Activated CD8-positive, alpha-beta T cell treated with anti-CD3 and anti-CD28 coated beads for 36 hours (primary cell): ENCODE data around the gene DNLZ. TPM values are rescaled to one million over a fixed set of nuclear protein-coding genes. Genes with fewer than 3 reads are reported as not detected.

Experiments used
- ATAC-seq: fragments of 200-7000 bp; cut with Tn5 transposase; one replicate; pipeline ENCODE4 v1.10.0; 2021; ENCODE audit warnings: mild to moderate bottlenecking, moderate library complexity
- CTCF ChIA-PET: fragments of 350-600 bp; sonication (Branson Sonifier 250); formaldehyde crosslinking; loops from one replicate; lab custom pipeline; 2021; ENCODE audit warnings: antibody characterized with exemption; lab: Charles Lee
- POLR2A ChIA-PET: fragments of 350-600 bp; sonication (Branson Sonifier 250); formaldehyde crosslinking; loops from one replicate; lab custom pipeline; 2021; ENCODE audit warnings: antibody characterized with exemption; lab: Charles Lee
- DNase-seq: peaks from one replicate; pipeline ENCODE4 v3.0.0-alpha.2; 2020
- H3K27ac Mint-ChIP-seq: one replicate; pipeline ENCODE4 v1.8.0; 2021; ENCODE audit warnings: mild to moderate bottlenecking, mixed read lengths
- H3K27me3 Mint-ChIP-seq: one replicate; pipeline ENCODE4 v1.8.0; 2021; ENCODE audit warnings: mixed read lengths
- H3K36me3 Mint-ChIP-seq: one replicate; pipeline ENCODE4 v1.8.0; 2021; ENCODE audit warnings: low read depth, mixed read lengths
- H3K4me1 Mint-ChIP-seq: one replicate; pipeline ENCODE4 v1.8.0; 2021; ENCODE audit warnings: low read depth, mixed read lengths
- H3K4me3 Mint-ChIP-seq: one replicate; pipeline ENCODE4 v1.8.0; 2021; ENCODE audit warnings: mild to moderate bottlenecking, moderate library complexity, mixed read lengths
- H3K9me3 Mint-ChIP-seq: one replicate; pipeline ENCODE4 v1.8.0; 2021; ENCODE audit warnings: mixed read lengths
- CTCF ChIP-seq: fragments of 200-600 bp; IDR thresholded peaks from one replicate; pipeline ENCODE4 v1.8.0; 2022; ENCODE audit warnings: antibody characterized with exemption, mild to moderate bottlenecking
- intact Hi-C: fragments of 100-400 bp; cut with micrococcal nuclease; formaldehyde crosslinking; loops from one replicate; pipeline ENCODE4 v1.10.0; 2022
- total RNA-seq, 2 experiments: library from RNA; stranded (reverse); gene quantifications; one replicate each; pipeline ENCODE4 v1.2.3, GENCODE V29; 2021

The DNLZ gene
- total RNA-seq, 2 experiments from 2014 or later, result 16.1 to 17.4 TPM

GRCh38 chr9:136372006-136372405 lies 8.5 kb upstream of the DNLZ start:
- no peak for TF ChIP-seq CTCF
- POLR2A ChIA-PET, result interaction anchor here (3.2 kb wide), 1 partner anchor 9 kb away, joined by 14 read pairs; the partner anchor contains the start of gene DNLZ
- no peak overlapping the region for H3K27ac Mint-ChIP-seq
- no peaks in the 10 kb centered on the region for H3K27me3 Mint-ChIP-seq
- H3K4me1 Mint-ChIP-seq, result peaks cover 8% of the 10 kb centered on the region
- DNase-seq (no peak), ATAC-seq (no peak)
- H3K4me3 Mint-ChIP-seq, result peak overlapping the region; percentile 72
- intact Hi-C loops, result no loop called here
- H3K36me3 Mint-ChIP-seq, result peaks cover 5% of the 10 kb centered on the region
- H3K9me3 Mint-ChIP-seq, result no peaks in the 10 kb centered on the region
- CTCF ChIA-PET, result interaction anchor here (0.8 to 1.2 kb wide), 2 partner anchors 13 to 26 kb away, joined by 3 read pairs; no protein-coding TSS in a partner anchor

- DNase-seq, result no peak
- no peak for ATAC-seq
- ChIA-PET CTCF (no interaction called here), POLR2A (interaction anchor here (1.6 to 3.2 kb wide), 2 partner anchors 8 to 25 kb away, joined by 5 to 14 read pairs; partner anchors contain the start of gene DNLZ)
- no peak for TF ChIP-seq CTCF
- H3K4me1 Mint-ChIP-seq, result peaks cover 8% of the 10 kb centered on the region
- H3K36me3 Mint-ChIP-seq, result peaks cover 5% of the 10 kb centered on the region
- no peak overlapping the region for H3K27ac Mint-ChIP-seq
- intact Hi-C loops, result no loop called here
- no peaks in the 10 kb centered on the region for H3K9me3 Mint-ChIP-seq
- no peaks in the 10 kb centered on the region for H3K27me3 Mint-ChIP-seq
- no peak overlapping the region for H3K4me3 Mint-ChIP-seq
These were observed 8.0 kb upstream of the DNLZ start for GRCh38 chr9:136371533-136371880.

- H3K9me3 Mint-ChIP-seq, result no peaks in the 10 kb centered on the region
- DNase-seq, result no peak
- peaks cover 4% of the 10 kb centered on the region for H3K36me3 Mint-ChIP-seq
- ATAC-seq, result no peak
- H3K27ac Mint-ChIP-seq, result no peak overlapping the region
- ChIA-PET CTCF (no interaction called here), POLR2A (interaction anchor here (1.5 to 1.6 kb wide), 2 partner anchors 16 to 26 kb away, joined by 5 read pairs; no protein-coding TSS in a partner anchor)
- H3K4me1 Mint-ChIP-seq, result peaks cover 8% of the 10 kb centered on the region
- TF ChIP-seq CTCF, result no peak
- no peaks in the 10 kb centered on the region for H3K27me3 Mint-ChIP-seq
- intact Hi-C loops, result no loop called here
- no peak overlapping the region for H3K4me3 Mint-ChIP-seq
These were observed 7.4 kb upstream of the DNLZ start for GRCh38 chr9:136370687-136371532.

GRCh38 chr9:136370037-136370436 lies 6.5 kb upstream of the DNLZ start:
- H3K4me1 Mint-ChIP-seq, result peaks cover 8% of the 10 kb centered on the region
- H3K9me3 Mint-ChIP-seq, result no peaks in the 10 kb centered on the region
- H3K27ac Mint-ChIP-seq, result no peak overlapping the region
- H3K4me3 Mint-ChIP-seq, result no peak overlapping the region
- ATAC-seq (no peak), DNase-seq (no peak)
- no peak for TF ChIP-seq CTCF
- ChIA-PET POLR2A (interaction anchor here (1.5 to 1.7 kb wide), 3 partner anchors 8 to 27 kb away, joined by 4 to 5 read pairs (median 5); no protein-coding TSS in a partner anchor), CTCF (no interaction called here)
- peaks cover 2% of the 10 kb centered on the region for H3K36me3 Mint-ChIP-seq
- intact Hi-C loops, result no loop called here
- H3K27me3 Mint-ChIP-seq, result no peaks in the 10 kb centered on the region

GRCh38 chr9:136368190-136368589 lies 4.6 kb upstream of the DNLZ start:
- ChIA-PET POLR2A (interaction anchor here (0.7 to 1.7 kb wide), 4 partner anchors 10 to 46 kb away, joined by 3 to 4 read pairs (median 3); no protein-coding TSS in a partner anchor), CTCF (no interaction called here)
- no peaks in the 10 kb centered on the region for H3K27me3 Mint-ChIP-seq
- intact Hi-C loops, result no loop called here
- ATAC-seq (no peak), DNase-seq (no peak)
- H3K36me3 Mint-ChIP-seq, result peaks cover 8% of the 10 kb centered on the region
- no peaks in the 10 kb centered on the region for H3K9me3 Mint-ChIP-seq
- peaks cover 10% of the 10 kb centered on the region for H3K4me1 Mint-ChIP-seq
- H3K4me3 Mint-ChIP-seq, result no peak overlapping the region
- H3K27ac Mint-ChIP-seq, result no peak overlapping the region
- TF ChIP-seq CTCF, result no peak
